Ishikawa (cell line): Measurements from ENCODE around the gene TMEM132D.

ENCODE experiments used
- CEBPB ChIP-seq: IDR thresholded peaks from 2 replicates; pipeline ENCODE4 v1.6.1; 2012
- CREB1 ChIP-seq: IDR thresholded peaks from 2 replicates; pipeline ENCODE4 v1.6.1; 2012; ENCODE audit warnings: low read depth
- EGR1 ChIP-seq: IDR thresholded peaks from 2 replicates; pipeline ENCODE4 v1.6.1; 2012
- EP300 ChIP-seq: IDR thresholded peaks from 2 replicates; pipeline ENCODE4 v1.6.1; 2012; ENCODE audit warnings: borderline replicate concordance
- FOXM1 ChIP-seq: IDR thresholded peaks from 2 replicates; pipeline ENCODE4 v1.6.1; 2012; ENCODE audit warnings: low read depth, borderline replicate concordance
- MAX ChIP-seq: IDR thresholded peaks from 2 replicates; pipeline ENCODE4 v1.6.1; 2012
- NFIC ChIP-seq: IDR thresholded peaks from 2 replicates; pipeline ENCODE4 v1.6.1; 2012
- RAD21 ChIP-seq: IDR thresholded peaks from 2 replicates; pipeline ENCODE4 v1.6.1; 2012; ENCODE audit warnings: low read depth
- REST ChIP-seq: IDR thresholded peaks from 2 replicates; pipeline ENCODE4 v1.6.1; 2012; ENCODE audit warnings: low read depth, mild to moderate bottlenecking
- TAF1 ChIP-seq: IDR thresholded peaks from 2 replicates; pipeline ENCODE4 v1.6.1; 2012; ENCODE audit warnings: low read depth, mild to moderate bottlenecking
- TCF12 ChIP-seq: IDR thresholded peaks from 2 replicates; pipeline ENCODE4 v1.6.1; 2012; ENCODE audit warnings: low read depth
- TEAD4 ChIP-seq: IDR thresholded peaks from 2 replicates; pipeline ENCODE4 v1.6.1; 2012
- YY1 ChIP-seq: IDR thresholded peaks from 2 replicates; pipeline ENCODE4 v1.6.1; 2012; ENCODE audit warnings: low read depth
- ZBTB7A ChIP-seq: IDR thresholded peaks from 2 replicates; pipeline ENCODE4 v1.6.1; 2012; ENCODE audit warnings: low read depth
- TF ChIP-seq, protein P1 (sequence below): IDR thresholded peaks from 2 replicates; pipeline ENCODE4 v1.6.1; 2012

TMEM132D gene

GRCh38 chr12:129723260-129723659, 180.6 kb downstream of the TMEM132D start:
- TF ChIP-seq ZBTB7A, result no peak
- no peak for TF ChIP-seq TEAD4
- no peak for TF ChIP-seq FOXM1
- TF ChIP-seq REST, result no peak
- TF ChIP-seq CREB1, result no peak
- TF ChIP-seq YY1, result no peak
- no peak for TF ChIP-seq TAF1
- TF ChIP-seq EP300, result no peak
- TF ChIP-seq MAX, result no peak
- no peak for TF ChIP-seq CEBPB
- TF ChIP-seq, protein P1, sequence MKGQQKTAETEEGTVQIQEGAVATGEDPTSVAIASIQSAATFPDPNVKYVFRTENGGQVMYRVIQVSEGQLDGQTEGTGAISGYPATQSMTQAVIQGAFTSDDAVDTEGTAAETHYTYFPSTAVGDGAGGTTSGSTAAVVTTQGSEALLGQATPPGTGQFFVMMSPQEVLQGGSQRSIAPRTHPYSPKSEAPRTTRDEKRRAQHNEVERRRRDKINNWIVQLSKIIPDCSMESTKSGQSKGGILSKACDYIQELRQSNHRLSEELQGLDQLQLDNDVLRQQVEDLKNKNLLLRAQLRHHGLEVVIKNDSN, result no peak
- no peak for TF ChIP-seq NFIC
- no peak for TF ChIP-seq RAD21
- TF ChIP-seq EGR1, result no peak
- no peak for TF ChIP-seq TCF12

GRCh38 chr12:129720618-129721017, 183.2 kb downstream of the TMEM132D start:
- TF ChIP-seq, protein P1, result no peak
- TF ChIP-seq NFIC, result no peak
- no peak for TF ChIP-seq FOXM1
- no peak for TF ChIP-seq TEAD4
- TF ChIP-seq CREB1, result no peak
- no peak for TF ChIP-seq EP300
- no peak for TF ChIP-seq MAX
- no peak for TF ChIP-seq TAF1
- TF ChIP-seq TCF12, result no peak
- TF ChIP-seq CEBPB, result no peak

DNA sequence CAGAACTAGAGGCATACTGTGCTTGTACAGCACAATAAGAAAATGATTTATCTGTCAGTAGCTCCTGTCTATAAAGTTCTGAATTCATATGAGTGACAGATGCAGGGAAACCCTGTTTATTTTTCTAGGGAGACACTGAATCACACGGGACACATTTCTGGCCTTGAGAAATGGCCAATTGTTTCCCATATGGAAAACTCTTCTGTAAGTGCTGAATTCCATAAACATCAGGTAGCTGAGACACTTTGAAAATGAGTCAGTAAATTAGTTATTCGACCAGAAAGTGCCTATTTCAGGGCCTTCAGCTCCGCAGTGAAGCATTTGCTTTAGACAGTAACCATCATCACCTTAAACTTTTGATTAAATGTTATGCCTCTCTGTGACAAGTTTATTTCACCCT, 184.4 kb downstream of the TMEM132D start:
- TF ChIP-seq EP300, result no peak
- TF ChIP-seq TEAD4, result no peak
- TF ChIP-seq RAD21, result no peak
- no peak for TF ChIP-seq REST
- TF ChIP-seq ZBTB7A, result no peak
- no peak for TF ChIP-seq YY1
- no peak for TF ChIP-seq TCF12
- TF ChIP-seq CREB1, result no peak
- no peak for TF ChIP-seq NFIC
- no peak for TF ChIP-seq MAX
- TF ChIP-seq TAF1, result no peak
- no peak for TF ChIP-seq CEBPB
- TF ChIP-seq FOXM1, result no peak
- TF ChIP-seq, protein P1, result no peak
- no peak for TF ChIP-seq EGR1

DNA sequence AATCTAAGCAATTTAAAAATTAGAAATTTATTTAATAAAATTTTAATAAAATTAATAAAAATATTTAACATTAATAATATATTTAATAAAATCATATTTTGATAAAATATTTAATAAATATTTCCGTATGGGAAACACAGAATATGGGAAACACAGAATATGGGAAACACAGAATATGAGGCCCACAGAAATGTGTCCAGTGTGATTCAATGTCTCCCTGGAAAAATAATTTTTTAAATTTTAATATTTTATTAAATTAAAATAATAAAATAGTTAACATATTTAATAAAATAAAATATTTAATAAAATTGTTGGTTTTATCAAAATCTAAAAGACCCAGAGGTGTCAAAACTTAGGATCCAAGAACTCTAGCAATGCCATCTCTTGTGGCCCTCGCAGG, 186.4 kb downstream of the TMEM132D start:
- TF ChIP-seq CREB1 (no peak), NFIC (no peak), TCF12 (no peak), EGR1 (no peak), CEBPB (no peak), ZBTB7A (no peak), RAD21 (no peak), REST (no peak), TEAD4 (no peak)
- TF ChIP-seq, protein P1, result no peak
